GM18861 (cell line): ENCODE results near the gene CDH26.

Source experiments
- ATAC-seq: cut with Tn5 transposase; IDR thresholded peaks from one replicate; pipeline ENCODE4 v1.9.1; 2021; ENCODE audit not compliant: unreplicated experiment

Gene CDH26

GRCh38 chr20:59958123-59958522 is at the start of gene CDH26:
TSS of gene CDH26 (plus strand) at chr20:59958423. CDS start at chr20:59958727, 304 bp downstream.
- ATAC-seq: no peak

GRCh38 chr20:59908855-59909254 is 49.4 kb upstream of the CDH26 start:
- no peak for ATAC-seq

GRCh38 chr20:59911041-59911440 is 47.2 kb upstream of the CDH26 start:
- no peak for ATAC-seq

- ATAC-seq: no peak
These were observed 45.6 kb upstream of the CDH26 start for GRCh38 chr20:59912609-59913008.

- ATAC-seq: no peak
These were observed 37.3 kb upstream of the CDH26 start for GRCh38 chr20:59920944-59921343.

- ATAC-seq: no peak
These were observed 34.7 kb upstream of the CDH26 start for GRCh38 chr20:59923514-59923913.

GRCh38 chr20:59925359-59925758 is 32.9 kb upstream of the CDH26 start:
- ATAC-seq: no peak

- ATAC-seq: no peak
These were observed 32.3 kb upstream of the CDH26 start for GRCh38 chr20:59925899-59926298.

- no peak for ATAC-seq
These were observed 26.5 kb upstream of the CDH26 start for GRCh38 chr20:59931511-59932312.

GRCh38 chr20:59932616-59933295 is 25.5 kb upstream of the CDH26 start:
- no peak for ATAC-seq

GRCh38 chr20:59933296-59933848 is 24.9 kb upstream of the CDH26 start, which contains the start of gene SYCP2:
TSS of gene SYCP2 (minus strand) at chr20:59933637. CDS start at chr20:59922413, 11,224 bp downstream.
- ATAC-seq: no peak

GRCh38 chr20:59933849-59934585 is 24.2 kb upstream of the CDH26 start:
- ATAC-seq: peak; percentile 82

GRCh38 chr20:59935457-59936185 is 22.6 kb upstream of the CDH26 start:
- no peak for ATAC-seq

GRCh38 chr20:59936409-59936808 is 21.8 kb upstream of the CDH26 start:
- ATAC-seq: no peak

GRCh38 chr20:59937150-59937549 is 21.1 kb upstream of the CDH26 start:
- ATAC-seq: no peak

- no peak for ATAC-seq
These were observed 20.0 kb upstream of the CDH26 start for GRCh38 chr20:59938221-59938620.

GRCh38 chr20:59938696-59939051 is 19.5 kb upstream of the CDH26 start:
- ATAC-seq: no peak

- ATAC-seq: no peak
These were observed 19.0 kb upstream of the CDH26 start for GRCh38 chr20:59939052-59939878.

- ATAC-seq: peak; percentile 22
These were observed 18.4 kb upstream of the CDH26 start for GRCh38 chr20:59939879-59940128.
